Effector memory CD4-positive, alpha-beta T cell (primary cell): ENCODE results near the gene TRAK1.

ENCODE experiments used
- DNase-seq, 3 donors: peaks; one replicate each; pipeline ENCODE4 v3.0.0-alpha.2; 2020
- H3K27ac ChIP-seq: 2 replicates; pipeline ENCODE4 v1.7.0; 2013; ENCODE audit warnings: mild to moderate bottlenecking, low read length, moderate library complexity; ENCODE audit not compliant: insufficient read depth, poor library complexity, severe bottlenecking
- H3K27me3 ChIP-seq: replicated peaks from 2 replicates; pipeline ENCODE4 v1.7.0; 2013; ENCODE audit warnings: mild to moderate bottlenecking, low read length; ENCODE audit not compliant: insufficient read depth, control insufficient read depth, poor library complexity, severe bottlenecking
- H3K36me3 ChIP-seq: 2 replicates; pipeline ENCODE4 v1.7.0; 2013; ENCODE audit warnings: mild to moderate bottlenecking, low read length, moderate library complexity; ENCODE audit not compliant: control insufficient read depth, insufficient read depth
- H3K4me1 ChIP-seq: 2 replicates; pipeline ENCODE4 v1.7.0; 2013; ENCODE audit warnings: low read length, mild to moderate bottlenecking; ENCODE audit not compliant: control insufficient read depth, insufficient read depth, poor library complexity, severe bottlenecking
- H3K4me3 ChIP-seq: 2 replicates; pipeline ENCODE4 v1.7.0; 2013; ENCODE audit warnings: low read length, low read depth, mild to moderate bottlenecking; ENCODE audit not compliant: insufficient read depth, poor library complexity, severe bottlenecking
- H3K9me3 ChIP-seq: 2 replicates; pipeline ENCODE4 v1.7.0; 2013; ENCODE audit warnings: mild to moderate bottlenecking, low read length, moderate library complexity; ENCODE audit not compliant: control insufficient read depth

TRAK1 gene

GRCh38 chr3:42257007-42257406, 165.8 kb downstream of the TRAK1 start:
- H3K27me3 ChIP-seq = no peaks in the 10 kb centered on the region
- no peak overlapping the region for H3K27ac ChIP-seq
- no peak overlapping the region for H3K4me3 ChIP-seq
- H3K36me3 ChIP-seq = no peaks in the 10 kb centered on the region
- no peak for DNase-seq
- H3K9me3 ChIP-seq = no peaks in the 10 kb centered on the region
- no peaks in the 10 kb centered on the region for H3K4me1 ChIP-seq

GRCh38 chr3:42262525-42262924, 171.4 kb downstream of the TRAK1 start:
- Histone ChIP-seq H3K27me3 (peaks cover 21% of the 10 kb centered on the region), H3K4me1 (peaks cover 4% of the 10 kb centered on the region), H3K4me3 (no peak overlapping the region), H3K36me3 (no peaks in the 10 kb centered on the region), H3K9me3 (no peaks in the 10 kb centered on the region), H3K27ac (no peak overlapping the region)
- DNase-seq = no peak

GRCh38 chr3:42263354-42264346, 172.5 kb downstream of the TRAK1 start:
- Histone ChIP-seq H3K36me3 (no peaks in the 10 kb centered on the region), H3K27ac (no peak overlapping the region), H3K27me3 (peaks cover 21% of the 10 kb centered on the region), H3K9me3 (no peaks in the 10 kb centered on the region), H3K4me3 (no peak overlapping the region), H3K4me1 (peaks cover 4% of the 10 kb centered on the region)
- no peak for DNase-seq

- peaks cover 4% of the 10 kb centered on the region for H3K4me1 ChIP-seq
- peaks cover 21% of the 10 kb centered on the region for H3K27me3 ChIP-seq
- H3K9me3 ChIP-seq = no peaks in the 10 kb centered on the region
- no peak for DNase-seq
- no peak overlapping the region for H3K4me3 ChIP-seq
- H3K36me3 ChIP-seq = no peaks in the 10 kb centered on the region
- H3K27ac ChIP-seq = no peak overlapping the region
These were observed 173.4 kb downstream of the TRAK1 start for GRCh38 chr3:42264399-42265058.

- Histone ChIP-seq H3K27me3 (peaks cover 21% of the 10 kb centered on the region), H3K27ac (no peak overlapping the region)
These were observed 174.2 kb downstream of the TRAK1 start for GRCh38 chr3:42265059-42265991.

GRCh38 chr3:42266085-42266484, 174.9 kb downstream of the TRAK1 start, which contains the start of gene CCK:
TSS of gene CCK (minus strand) at chr3:42266185. CDS start at chr3:42263630, 2,555 bp downstream.
- DNase-seq = no peak
- Histone ChIP-seq H3K4me3 (no peak within 1 kb of the TSS), H3K36me3 (no peaks in the 10 kb centered on the region), H3K27ac (no peak within 1 kb of the TSS), H3K9me3 (no peaks in the 10 kb centered on the region), H3K4me1 (peaks cover 4% of the 10 kb centered on the region), H3K27me3 (peaks cover 21% of the 10 kb centered on the region)

More at GRCh38 chr3:42265059-42265991, 174.2 kb downstream of the TRAK1 start:
- H3K4me1 ChIP-seq = peaks cover 4% of the 10 kb centered on the region
- no peak overlapping the region for H3K4me3 ChIP-seq
- H3K9me3 ChIP-seq = no peaks in the 10 kb centered on the region
- DNase-seq = no peak
- H3K36me3 ChIP-seq = no peaks in the 10 kb centered on the region

- peaks cover 18% of the 10 kb centered on the region for H3K27me3 ChIP-seq
- no peak overlapping the region for H3K27ac ChIP-seq
- DNase-seq = no peak
- H3K36me3 ChIP-seq = no peaks in the 10 kb centered on the region
- H3K9me3 ChIP-seq = no peaks in the 10 kb centered on the region
- peaks cover 4% of the 10 kb centered on the region for H3K4me1 ChIP-seq
- H3K4me3 ChIP-seq = no peak overlapping the region
These were observed 176.7 kb downstream of the TRAK1 start for GRCh38 chr3:42267878-42268277.

GRCh38 chr3:42269647-42270046, 178.5 kb downstream of the TRAK1 start:
- Histone ChIP-seq H3K4me1 (no peaks in the 10 kb centered on the region), H3K36me3 (no peaks in the 10 kb centered on the region), H3K27me3 (peaks cover 8% of the 10 kb centered on the region), H3K27ac (no peak overlapping the region), H3K9me3 (no peaks in the 10 kb centered on the region), H3K4me3 (no peak overlapping the region)
- DNase-seq = no peak

- no peaks in the 10 kb centered on the region for H3K4me1 ChIP-seq
- DNase-seq = no peak
- no peak overlapping the region for H3K4me3 ChIP-seq
- no peaks in the 10 kb centered on the region for H3K36me3 ChIP-seq
- no peak overlapping the region for H3K27ac ChIP-seq
- peaks cover 4% of the 10 kb centered on the region for H3K27me3 ChIP-seq
- no peaks in the 10 kb centered on the region for H3K9me3 ChIP-seq
These were observed 179.4 kb downstream of the TRAK1 start for GRCh38 chr3:42270561-42270960.
